Measurements from ENCODE around the gene PXYLP1. TPM values are rescaled to one million over a fixed set of nuclear protein-coding genes. Genes with fewer than 3 reads are reported as not detected.

Gene PXYLP1
- total and polyA plus RNA-seq, 9 of the 15 experiments (the other 6 are each of a cell fraction or from before 2014, with no cell fraction given): 0.80 to 2.9 (median 1.3) TPM

DNA sequence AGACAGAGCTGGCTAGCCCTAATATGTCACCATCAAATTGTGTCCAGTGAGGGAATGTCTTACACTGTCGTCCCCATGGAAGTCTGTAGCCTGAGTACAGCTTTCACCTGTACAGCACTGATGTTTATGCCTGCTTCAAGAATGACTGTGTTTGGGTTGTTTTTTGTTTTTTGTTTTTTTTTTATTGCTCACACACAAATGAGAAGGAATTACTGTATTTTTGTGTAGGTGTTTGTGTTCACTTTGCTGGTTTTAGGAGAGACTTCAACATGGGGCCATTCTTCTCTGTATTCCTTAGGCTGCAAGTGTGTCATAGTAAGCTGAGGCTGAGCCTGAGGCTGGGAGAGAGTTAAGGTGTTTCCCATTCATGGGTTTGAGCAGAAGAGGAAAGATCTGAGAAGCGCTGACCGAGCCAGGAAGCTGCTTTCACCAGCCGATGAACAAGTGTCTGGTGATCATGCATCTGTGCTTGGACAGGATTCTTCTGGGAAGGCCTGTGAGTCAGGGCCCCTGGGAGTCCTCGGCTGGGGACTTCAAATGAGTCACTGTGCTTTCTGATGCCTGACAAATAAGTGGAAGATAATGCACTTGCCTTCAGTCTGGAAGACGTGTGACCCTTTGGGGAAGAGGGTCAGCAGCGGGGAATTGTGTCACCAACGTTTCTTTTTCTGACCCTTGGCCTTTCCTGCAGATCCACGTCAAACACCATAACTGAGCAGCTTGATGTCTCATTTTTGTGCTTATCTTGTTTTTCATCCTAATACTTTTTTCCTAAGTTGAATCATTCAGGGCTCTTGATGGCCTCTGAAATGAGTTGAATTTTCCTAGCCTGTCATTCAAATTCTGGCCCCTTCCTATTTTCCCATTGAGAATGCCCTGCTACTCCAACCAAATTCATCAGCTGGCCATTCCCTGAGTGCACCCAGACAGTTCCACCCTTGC, 100.0 kb downstream of the PXYLP1 start (continued):
- TF ChIP-seq, protein P1, sequence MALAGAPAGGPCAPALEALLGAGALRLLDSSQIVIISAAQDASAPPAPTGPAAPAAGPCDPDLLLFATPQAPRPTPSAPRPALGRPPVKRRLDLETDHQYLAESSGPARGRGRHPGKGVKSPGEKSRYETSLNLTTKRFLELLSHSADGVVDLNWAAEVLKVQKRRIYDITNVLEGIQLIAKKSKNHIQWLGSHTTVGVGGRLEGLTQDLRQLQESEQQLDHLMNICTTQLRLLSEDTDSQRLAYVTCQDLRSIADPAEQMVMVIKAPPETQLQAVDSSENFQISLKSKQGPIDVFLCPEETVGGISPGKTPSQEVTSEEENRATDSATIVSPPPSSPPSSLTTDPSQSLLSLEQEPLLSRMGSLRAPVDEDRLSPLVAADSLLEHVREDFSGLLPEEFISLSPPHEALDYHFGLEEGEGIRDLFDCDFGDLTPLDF (CRISPR knock-in tag; IDR thresholded peaks at IDR 0.05): no peak
- TF ChIP-seq HLTF (IDR thresholded peaks at IDR 0.05): 0 out of 2 replicates have a peak, but pooled peaks have one; percentile 51
- TF ChIP-seq RFX7 (CRISPR knock-in tag; IDR thresholded peaks at IDR 0.05): no peak
- TF ChIP-seq SLC30A9 (CRISPR knock-in tag; IDR thresholded peaks at IDR 0.05): no peak
- TF ChIP-seq KLF16 (IDR thresholded peaks at IDR 0.05): no peak
- TF ChIP-seq IFI16 (CRISPR knock-in tag; IDR thresholded peaks at IDR 0.05): no peak
- TF ChIP-seq, protein P2, sequence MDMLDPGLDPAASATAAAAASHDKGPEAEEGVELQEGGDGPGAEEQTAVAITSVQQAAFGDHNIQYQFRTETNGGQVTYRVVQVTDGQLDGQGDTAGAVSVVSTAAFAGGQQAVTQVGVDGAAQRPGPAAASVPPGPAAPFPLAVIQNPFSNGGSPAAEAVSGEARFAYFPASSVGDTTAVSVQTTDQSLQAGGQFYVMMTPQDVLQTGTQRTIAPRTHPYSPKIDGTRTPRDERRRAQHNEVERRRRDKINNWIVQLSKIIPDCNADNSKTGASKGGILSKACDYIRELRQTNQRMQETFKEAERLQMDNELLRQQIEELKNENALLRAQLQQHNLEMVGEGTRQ (CRISPR knock-in tag; IDR thresholded peaks at IDR 0.05): no peak
- no peak for TF ChIP-seq FUS (optimal IDR thresholded peaks at IDR 0.05; ENCODE audit: low read depth, low read length)
- no peak for TF ChIP-seq ELF2 (CRISPR knock-in tag; IDR thresholded peaks at IDR 0.05)
- TF ChIP-seq TBL1XR1 (IDR thresholded peaks at IDR 0.05; ENCODE audit: low read length in 2 of 2): peak in 1 of 2 experiments; percentile 60; a peak in 1 of 4 replicates
- TF ChIP-seq ZNF263 (CRISPR knock-in tag; IDR thresholded peaks at IDR 0.05; ENCODE audit: borderline replicate concordance): no peak
- TF ChIP-seq ZKSCAN1 (IDR thresholded peaks at IDR 0.05; ENCODE audit: low read depth, low read length): no peak
- peak; percentile 38 for TF ChIP-seq KDM5B (IDR thresholded peaks at IDR 0.05; ENCODE audit: insufficient replicate concordance, low read depth, low read length)
- TF ChIP-seq ZNF24 (IDR thresholded peaks at IDR 0.05): peak; percentile 34; the same call in 1 of the 2 replicates
- no peak for TF ChIP-seq RBM39 (optimal IDR thresholded peaks at IDR 0.05; ENCODE audit: low read depth, low read length)
- TF ChIP-seq, protein P3, sequence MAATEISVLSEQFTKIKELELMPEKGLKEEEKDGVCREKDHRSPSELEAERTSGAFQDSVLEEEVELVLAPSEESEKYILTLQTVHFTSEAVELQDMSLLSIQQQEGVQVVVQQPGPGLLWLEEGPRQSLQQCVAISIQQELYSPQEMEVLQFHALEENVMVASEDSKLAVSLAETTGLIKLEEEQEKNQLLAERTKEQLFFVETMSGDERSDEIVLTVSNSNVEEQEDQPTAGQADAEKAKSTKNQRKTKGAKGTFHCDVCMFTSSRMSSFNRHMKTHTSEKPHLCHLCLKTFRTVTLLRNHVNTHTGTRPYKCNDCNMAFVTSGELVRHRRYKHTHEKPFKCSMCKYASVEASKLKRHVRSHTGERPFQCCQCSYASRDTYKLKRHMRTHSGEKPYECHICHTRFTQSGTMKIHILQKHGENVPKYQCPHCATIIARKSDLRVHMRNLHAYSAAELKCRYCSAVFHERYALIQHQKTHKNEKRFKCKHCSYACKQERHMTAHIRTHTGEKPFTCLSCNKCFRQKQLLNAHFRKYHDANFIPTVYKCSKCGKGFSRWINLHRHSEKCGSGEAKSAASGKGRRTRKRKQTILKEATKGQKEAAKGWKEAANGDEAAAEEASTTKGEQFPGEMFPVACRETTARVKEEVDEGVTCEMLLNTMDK (IDR thresholded peaks at IDR 0.05; ENCODE audit: borderline replicate concordance, insufficient read depth, low read depth, low read length, poor library complexity, severe bottlenecking): no peak
- no peak for TF ChIP-seq NR2F6 (CRISPR knock-in tag; IDR thresholded peaks at IDR 0.05)
- TF ChIP-seq, protein P4, sequence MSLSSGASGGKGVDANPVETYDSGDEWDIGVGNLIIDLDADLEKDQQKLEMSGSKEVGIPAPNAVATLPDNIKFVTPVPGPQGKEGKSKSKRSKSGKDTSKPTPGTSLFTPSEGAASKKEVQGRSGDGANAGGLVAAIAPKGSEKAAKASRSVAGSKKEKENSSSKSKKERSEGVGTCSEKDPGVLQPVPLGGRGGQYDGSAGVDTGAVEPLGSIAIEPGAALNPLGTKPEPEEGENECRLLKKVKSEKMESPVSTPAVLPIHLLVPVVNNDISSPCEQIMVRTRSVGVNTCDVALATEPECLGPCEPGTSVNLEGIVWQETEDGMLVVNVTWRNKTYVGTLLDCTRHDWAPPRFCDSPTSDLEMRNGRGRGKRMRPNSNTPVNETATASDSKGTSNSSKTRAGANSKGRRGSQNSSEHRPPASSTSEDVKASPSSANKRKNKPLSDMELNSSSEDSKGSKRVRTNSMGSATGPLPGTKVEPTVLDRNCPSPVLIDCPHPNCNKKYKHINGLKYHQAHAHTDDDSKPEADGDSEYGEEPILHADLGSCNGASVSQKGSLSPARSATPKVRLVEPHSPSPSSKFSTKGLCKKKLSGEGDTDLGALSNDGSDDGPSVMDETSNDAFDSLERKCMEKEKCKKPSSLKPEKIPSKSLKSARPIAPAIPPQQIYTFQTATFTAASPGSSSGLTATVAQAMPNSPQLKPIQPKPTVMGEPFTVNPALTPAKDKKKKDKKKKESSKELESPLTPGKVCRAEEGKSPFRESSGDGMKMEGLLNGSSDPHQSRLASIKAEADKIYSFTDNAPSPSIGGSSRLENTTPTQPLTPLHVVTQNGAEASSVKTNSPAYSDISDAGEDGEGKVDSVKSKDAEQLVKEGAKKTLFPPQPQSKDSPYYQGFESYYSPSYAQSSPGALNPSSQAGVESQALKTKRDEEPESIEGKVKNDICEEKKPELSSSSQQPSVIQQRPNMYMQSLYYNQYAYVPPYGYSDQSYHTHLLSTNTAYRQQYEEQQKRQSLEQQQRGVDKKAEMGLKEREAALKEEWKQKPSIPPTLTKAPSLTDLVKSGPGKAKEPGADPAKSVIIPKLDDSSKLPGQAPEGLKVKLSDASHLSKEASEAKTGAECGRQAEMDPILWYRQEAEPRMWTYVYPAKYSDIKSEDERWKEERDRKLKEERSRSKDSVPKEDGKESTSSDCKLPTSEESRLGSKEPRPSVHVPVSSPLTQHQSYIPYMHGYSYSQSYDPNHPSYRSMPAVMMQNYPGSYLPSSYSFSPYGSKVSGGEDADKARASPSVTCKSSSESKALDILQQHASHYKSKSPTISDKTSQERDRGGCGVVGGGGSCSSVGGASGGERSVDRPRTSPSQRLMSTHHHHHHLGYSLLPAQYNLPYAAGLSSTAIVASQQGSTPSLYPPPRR (CRISPR knock-in tag; IDR thresholded peaks at IDR 0.05; ENCODE audit: borderline replicate concordance): no peak

Measured in K562 (cell line).